ENCODE measurements around the gene PLS1.
"Not testable (repeated sequence)": the region's sequence is repeated elsewhere in the genome, so short reads cannot be mapped to it uniquely, and the experiment has no call there.

DNA sequence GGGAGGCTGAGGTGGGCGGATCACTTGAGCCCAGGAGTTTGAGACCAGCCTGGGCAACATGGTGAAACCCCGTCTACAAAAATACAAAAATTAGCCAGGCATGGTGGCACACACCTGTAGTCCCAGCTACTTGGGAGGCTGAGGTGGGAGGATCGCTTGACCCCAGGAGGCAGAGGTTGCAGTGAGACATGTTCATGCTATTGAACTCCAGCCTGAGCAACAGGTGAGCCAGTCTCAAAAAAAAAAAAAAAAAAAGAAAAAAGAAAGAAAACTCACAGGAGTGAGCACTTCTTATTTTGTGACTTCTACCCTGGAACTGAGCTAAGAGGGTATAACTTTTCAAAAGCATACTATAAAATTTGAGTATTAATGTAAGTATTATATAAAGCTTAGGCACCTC lies 22.0 kb upstream of the PLS1 start:
- TF ChIP-seq, protein P1, sequence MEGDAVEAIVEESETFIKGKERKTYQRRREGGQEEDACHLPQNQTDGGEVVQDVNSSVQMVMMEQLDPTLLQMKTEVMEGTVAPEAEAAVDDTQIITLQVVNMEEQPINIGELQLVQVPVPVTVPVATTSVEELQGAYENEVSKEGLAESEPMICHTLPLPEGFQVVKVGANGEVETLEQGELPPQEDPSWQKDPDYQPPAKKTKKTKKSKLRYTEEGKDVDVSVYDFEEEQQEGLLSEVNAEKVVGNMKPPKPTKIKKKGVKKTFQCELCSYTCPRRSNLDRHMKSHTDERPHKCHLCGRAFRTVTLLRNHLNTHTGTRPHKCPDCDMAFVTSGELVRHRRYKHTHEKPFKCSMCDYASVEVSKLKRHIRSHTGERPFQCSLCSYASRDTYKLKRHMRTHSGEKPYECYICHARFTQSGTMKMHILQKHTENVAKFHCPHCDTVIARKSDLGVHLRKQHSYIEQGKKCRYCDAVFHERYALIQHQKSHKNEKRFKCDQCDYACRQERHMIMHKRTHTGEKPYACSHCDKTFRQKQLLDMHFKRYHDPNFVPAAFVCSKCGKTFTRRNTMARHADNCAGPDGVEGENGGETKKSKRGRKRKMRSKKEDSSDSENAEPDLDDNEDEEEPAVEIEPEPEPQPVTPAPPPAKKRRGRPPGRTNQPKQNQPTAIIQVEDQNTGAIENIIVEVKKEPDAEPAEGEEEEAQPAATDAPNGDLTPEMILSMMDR (IDR thresholded peaks at IDR 0.05 in 2 of 3, conservative IDR thresholded peaks at IDR 0.05 in 1 of 3; ENCODE audit: borderline replicate concordance in 1 of 3, insufficient read depth in 1 of 3, low read depth in 2 of 3, low read length in 2 of 3): not testable (repeated sequence)
- not testable (repeated sequence) for TF ChIP-seq POLR2A (IDR thresholded peaks at IDR 0.05; ENCODE audit: borderline replicate concordance, extremely low read depth, insufficient read depth, insufficient read length); TCF7L2 (IDR thresholded peaks at IDR 0.05; ENCODE audit: borderline replicate concordance, extremely low read depth, insufficient read depth, insufficient read length); EZH2 (IDR thresholded peaks at IDR 0.05); FOSL1 (IDR thresholded peaks at IDR 0.05; ENCODE audit: low read depth)

Measured in HCT116 (cell line).